DOHH2 (cell line): ENCODE measurements around the gene SMAP1.

Experiments
- EZH2phosphoT487 ChIP-seq: fragments of 200-600 bp; sonication (generic); IDR thresholded peaks from 2 replicates; pipeline ENCODE4 v1.6.1; 2017; ENCODE audit warnings: borderline replicate concordance, mild to moderate bottlenecking, antibody characterized with exemption, low read length, moderate library complexity, mixed read lengths
- TF ChIP-seq, protein P1 (sequence below): fragments of 200-600 bp; sonication (generic); IDR thresholded peaks from one replicate; pipeline ENCODE4 v1.5.1; 2014; ENCODE audit warnings: antibody characterized with exemption, mild to moderate bottlenecking, low read depth, low read length; ENCODE audit not compliant: poor library complexity, severe bottlenecking

- TF ChIP-seq EZH2phosphoT487: no peak
- TF ChIP-seq, protein P1, sequence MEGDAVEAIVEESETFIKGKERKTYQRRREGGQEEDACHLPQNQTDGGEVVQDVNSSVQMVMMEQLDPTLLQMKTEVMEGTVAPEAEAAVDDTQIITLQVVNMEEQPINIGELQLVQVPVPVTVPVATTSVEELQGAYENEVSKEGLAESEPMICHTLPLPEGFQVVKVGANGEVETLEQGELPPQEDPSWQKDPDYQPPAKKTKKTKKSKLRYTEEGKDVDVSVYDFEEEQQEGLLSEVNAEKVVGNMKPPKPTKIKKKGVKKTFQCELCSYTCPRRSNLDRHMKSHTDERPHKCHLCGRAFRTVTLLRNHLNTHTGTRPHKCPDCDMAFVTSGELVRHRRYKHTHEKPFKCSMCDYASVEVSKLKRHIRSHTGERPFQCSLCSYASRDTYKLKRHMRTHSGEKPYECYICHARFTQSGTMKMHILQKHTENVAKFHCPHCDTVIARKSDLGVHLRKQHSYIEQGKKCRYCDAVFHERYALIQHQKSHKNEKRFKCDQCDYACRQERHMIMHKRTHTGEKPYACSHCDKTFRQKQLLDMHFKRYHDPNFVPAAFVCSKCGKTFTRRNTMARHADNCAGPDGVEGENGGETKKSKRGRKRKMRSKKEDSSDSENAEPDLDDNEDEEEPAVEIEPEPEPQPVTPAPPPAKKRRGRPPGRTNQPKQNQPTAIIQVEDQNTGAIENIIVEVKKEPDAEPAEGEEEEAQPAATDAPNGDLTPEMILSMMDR: no peak
These were observed 67.8 kb downstream of the SMAP1 start for GRCh38 chr6:70735513-70735912.
